ENCODE measurements around the gene IFIH1. TPM values are rescaled to one million over a fixed set of nuclear protein-coding genes. Genes with fewer than 3 reads are reported as not detected.
A peak's percentile ranks its signal among the peaks of the same experiment; 100 is the strongest.

IFIH1 gene
- polyA plus RNA-seq, 1 of the 3 experiments (the other 2 are of a cell fraction): 1.0 TPM

DNA sequence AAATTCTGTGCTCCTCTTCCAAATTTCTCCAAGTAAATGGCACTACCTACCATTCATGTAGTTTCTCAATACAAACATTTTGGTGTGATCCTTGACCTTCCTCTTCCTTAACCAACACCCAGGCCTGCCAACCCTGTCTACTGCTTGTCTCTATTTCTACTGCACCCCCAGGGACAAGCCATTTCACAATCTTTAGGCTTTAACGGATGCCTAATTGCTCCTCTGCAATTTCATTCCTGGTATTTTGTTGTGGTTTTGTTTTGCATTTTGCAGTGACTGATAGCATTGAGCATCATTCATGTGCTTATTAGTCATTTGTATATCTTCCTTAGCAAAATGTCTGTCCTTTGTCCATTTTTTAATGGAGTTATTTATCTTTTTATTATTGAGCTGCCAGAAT lies 85.3 kb downstream of the IFIH1 start:
- H3K36me3 ChIP-seq (replicated peaks in 1 of 2; ENCODE audit: control insufficient read depth in 1 of 2, insufficient read depth in 2 of 2, low read length in 1 of 2): peaks cover 7 to 54% of the 10 kb centered on the region in 2 experiments
- no peaks in the 10 kb centered on the region for H4K20me1 ChIP-seq (ENCODE audit: insufficient read depth)
- H3K27me3 ChIP-seq (ENCODE audit: insufficient read depth): no peaks in the 10 kb centered on the region
- TF ChIP-seq TCF12 (IDR thresholded peaks at IDR 0.05) (peak; percentile 30; the same call in 1 of the 2 replicates), CTCF (IDR thresholded peaks at IDR 0.05) (no peak), PBX3 (IDR thresholded peaks at IDR 0.05) (peak; percentile 18; the same call in 1 of the 2 replicates), GATA2 (CRISPR knock-in tag; IDR thresholded peaks at IDR 0.05) (no peak)
- peaks cover 10% of the 10 kb centered on the region for H3F3A ChIP-seq (replicated peaks; ENCODE audit: insufficient read depth)
- H3K27ac ChIP-seq (ENCODE audit: low read depth in 2 of 2, low read length in 1 of 2): peak overlapping the region in 1 of 2 experiments; percentile 25; a peak in 1 of 4 replicates
- no peak overlapping the region for H3K4me3 ChIP-seq (ENCODE audit: low read depth in 2 of 2, low read length in 1 of 2)
- no peak for DNase-seq
- POLR2A ChIA-PET: no interaction called here
- H3K9me2 ChIP-seq: no peaks in the 10 kb centered on the region; the same call in 1 of the 2 replicates
- CTCF ChIA-PET: interaction anchor here (1.0 to 2.2 kb wide), 2 partner anchors 12 to 29 kb away, joined by 3 to 10 read pairs; no protein-coding TSS in a partner anchor
- WGBS (ENCODE audit: low lambda C conversion rate): 71% methylated on average over 1 of the region's 1 CpG
- H3K9me3 ChIP-seq: no peaks in the 10 kb centered on the region
- H2AFZ ChIP-seq (ENCODE audit: low read depth): no peak overlapping the region
- peak overlapping the region; percentile 17; the same call in 1 of the 2 replicates for H3K4me2 ChIP-seq
- H3K4me1 ChIP-seq (ENCODE audit: control insufficient read depth in 1 of 2, insufficient read depth in 2 of 2, low read depth in 1 of 2, low read length in 1 of 2): peaks cover 0 to 2% of the 10 kb centered on the region in 2 experiments; a peak in 1 of 4 replicates
- no peak overlapping the region for H3K9ac ChIP-seq
- peaks cover 61% of the 10 kb centered on the region for H3K79me2 ChIP-seq (ENCODE audit: insufficient read depth)

DNA sequence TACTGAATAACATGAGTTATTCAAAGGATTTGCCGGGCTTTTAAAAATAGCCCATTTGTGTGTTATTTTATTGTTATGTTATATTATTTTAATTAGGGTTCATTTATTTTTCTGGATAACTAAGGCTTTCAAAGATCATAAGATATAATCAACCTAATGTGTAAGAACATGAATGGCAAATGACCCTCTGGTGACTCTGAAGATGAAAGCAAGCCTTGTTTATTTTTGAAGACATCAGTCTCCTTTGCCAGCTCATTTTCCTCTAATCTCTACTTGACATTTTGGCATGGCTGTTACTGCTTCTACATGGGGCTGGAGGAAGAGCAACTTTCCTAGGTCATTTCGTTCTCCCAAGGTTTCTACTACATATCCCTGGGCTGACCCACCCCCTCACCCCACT lies 85.8 kb downstream of the IFIH1 start:
- no peaks in the 10 kb centered on the region for H3K9me3 ChIP-seq
- no peak for TF ChIP-seq RFX5 (IDR thresholded peaks at IDR 0.05; ENCODE audit: low read length)
- TF ChIP-seq USF2 (IDR thresholded peaks at IDR 0.05; ENCODE audit: borderline replicate concordance, low read depth, low read length): no peak
- WGBS (ENCODE audit: low lambda C conversion rate): 67% methylated on average over 2 of the region's 2 CpGs
- no peak for DNase-seq
- no peak overlapping the region for H3K9ac ChIP-seq
- peaks cover 5 to 49% of the 10 kb centered on the region in 2 experiments for H3K36me3 ChIP-seq (replicated peaks in 1 of 2; ENCODE audit: control insufficient read depth in 1 of 2, insufficient read depth in 2 of 2, low read length in 1 of 2)
- peaks cover 10% of the 10 kb centered on the region for H3F3A ChIP-seq (replicated peaks; ENCODE audit: insufficient read depth)
- H3K9me2 ChIP-seq: no peaks in the 10 kb centered on the region; the same call in 1 of the 2 replicates
- peaks cover 61% of the 10 kb centered on the region for H3K79me2 ChIP-seq (ENCODE audit: insufficient read depth)
- peak overlapping the region in 1 of 2 experiments; percentile 25; a peak in 1 of 4 replicates for H3K27ac ChIP-seq (ENCODE audit: low read depth in 2 of 2, low read length in 1 of 2)
- CTCF ChIA-PET: interaction anchor here (1.0 to 2.2 kb wide), 4 partner anchors 12 to 65 kb away, joined by 3 to 10 read pairs (median 4); no protein-coding TSS in a partner anchor
- H3K4me3 ChIP-seq (ENCODE audit: low read depth in 2 of 2, low read length in 1 of 2): no peak overlapping the region
- POLR2A ChIA-PET: no interaction called here
- H3K4me1 ChIP-seq (ENCODE audit: control insufficient read depth in 1 of 2, insufficient read depth in 2 of 2, low read depth in 1 of 2, low read length in 1 of 2): peaks cover 0 to 2% of the 10 kb centered on the region in 2 experiments; a peak in 1 of 4 replicates
- peak overlapping the region; percentile 17; the same call in 1 of the 2 replicates for H3K4me2 ChIP-seq
- no peak overlapping the region for H2AFZ ChIP-seq (ENCODE audit: low read depth)
- no peaks in the 10 kb centered on the region for H4K20me1 ChIP-seq (ENCODE audit: insufficient read depth)
- no peaks in the 10 kb centered on the region for H3K27me3 ChIP-seq (ENCODE audit: insufficient read depth)

All from SK-N-SH (cell line).